MCF 10A (cell line): ENCODE results near the gene LRRC75A. TPM values are rescaled to one million over a fixed set of nuclear protein-coding genes. Genes with fewer than 3 reads are reported as not detected.

Source experiments
- BruUV-seq: library from RNA; stranded (reverse); fragments of 400-500 nt; replicated peaks from 2 replicates; lab custom pipeline; 2021; lab: Mats Ljungman, UMichigan
- CTCF ChIA-PET: fragments of 300-600 bp; sonication (Branson Sonifier 250); formaldehyde crosslinking; extraction: SDS; loops from one replicate; lab custom pipeline; 2021; ENCODE audit warnings: antibody characterized with exemption, inconsistent platforms; lab: Yijun Ruan, JAX
- POLR2A ChIA-PET: fragments of 300-600, 350-650 bp; sonication (Branson Sonifier 250); formaldehyde crosslinking; extraction: SDS; loops from one replicate; lab custom pipeline; 2020; ENCODE audit warnings: antibody characterized with exemption, inconsistent platforms; lab: Yijun Ruan, JAX
- DNase-seq: peaks from one replicate; pipeline ENCODE4 v3.0.0-alpha.2; 2018; ENCODE audit not compliant: unreplicated experiment
- H3K27ac Mint-ChIP-seq: one replicate; pipeline ENCODE4 v1.8.0; 2022; ENCODE audit warnings: mild to moderate bottlenecking, low read depth, mixed read lengths; ENCODE audit not compliant: unreplicated experiment
- H3K27me3 Mint-ChIP-seq: one replicate; pipeline ENCODE4 v1.8.0; 2022; ENCODE audit warnings: mixed read lengths; ENCODE audit not compliant: insufficient read depth, unreplicated experiment
- H3K36me3 Mint-ChIP-seq: one replicate; pipeline ENCODE4 v1.8.0; 2022; ENCODE audit warnings: mild to moderate bottlenecking, moderate library complexity, mixed read lengths; ENCODE audit not compliant: insufficient read depth, unreplicated experiment
- H3K4me1 Mint-ChIP-seq: one replicate; pipeline ENCODE4 v1.8.0; 2022; ENCODE audit warnings: mixed read lengths; ENCODE audit not compliant: insufficient read depth, unreplicated experiment
- H3K4me3 Mint-ChIP-seq: one replicate; pipeline ENCODE4 v1.8.0; 2022; ENCODE audit warnings: mild to moderate bottlenecking, moderate library complexity, mixed read lengths; ENCODE audit not compliant: unreplicated experiment
- H3K9me3 Mint-ChIP-seq: one replicate; pipeline ENCODE4 v1.8.0; 2022; ENCODE audit warnings: mixed read lengths; ENCODE audit not compliant: unreplicated experiment
- intact Hi-C: fragments of 100-400 bp; cut with micrococcal nuclease; formaldehyde crosslinking; loops from 2 replicates; pipeline ENCODE4 v1.14.1; 2022
- total RNA-seq: library from RNA; stranded (reverse); gene quantifications from 2 replicates; pipeline ENCODE4 v1.2.3, GENCODE V29; 2022
- TF ChIP-seq, protein P1 (sequence below): fragments of 200-600 bp; IDR thresholded peaks from one replicate; pipeline ENCODE4 v1.8.0; 2022; ENCODE audit warnings: antibody characterized with exemption, mild to moderate bottlenecking; ENCODE audit not compliant: unreplicated experiment

Gene LRRC75A
- total RNA-seq, 1 experiment from 2014 or later, result 0.30 TPM

GRCh38 chr17:16423226-16423872 lies 68.6 kb downstream of the LRRC75A start:
- TF ChIP-seq, protein P1, sequence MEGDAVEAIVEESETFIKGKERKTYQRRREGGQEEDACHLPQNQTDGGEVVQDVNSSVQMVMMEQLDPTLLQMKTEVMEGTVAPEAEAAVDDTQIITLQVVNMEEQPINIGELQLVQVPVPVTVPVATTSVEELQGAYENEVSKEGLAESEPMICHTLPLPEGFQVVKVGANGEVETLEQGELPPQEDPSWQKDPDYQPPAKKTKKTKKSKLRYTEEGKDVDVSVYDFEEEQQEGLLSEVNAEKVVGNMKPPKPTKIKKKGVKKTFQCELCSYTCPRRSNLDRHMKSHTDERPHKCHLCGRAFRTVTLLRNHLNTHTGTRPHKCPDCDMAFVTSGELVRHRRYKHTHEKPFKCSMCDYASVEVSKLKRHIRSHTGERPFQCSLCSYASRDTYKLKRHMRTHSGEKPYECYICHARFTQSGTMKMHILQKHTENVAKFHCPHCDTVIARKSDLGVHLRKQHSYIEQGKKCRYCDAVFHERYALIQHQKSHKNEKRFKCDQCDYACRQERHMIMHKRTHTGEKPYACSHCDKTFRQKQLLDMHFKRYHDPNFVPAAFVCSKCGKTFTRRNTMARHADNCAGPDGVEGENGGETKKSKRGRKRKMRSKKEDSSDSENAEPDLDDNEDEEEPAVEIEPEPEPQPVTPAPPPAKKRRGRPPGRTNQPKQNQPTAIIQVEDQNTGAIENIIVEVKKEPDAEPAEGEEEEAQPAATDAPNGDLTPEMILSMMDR, result no peak
- Mint-ChIP-seq H3K4me1 (peaks cover 9% of the 10 kb centered on the region), H3K9me3 (no peaks in the 10 kb centered on the region), H3K4me3 (no peak overlapping the region), H3K27ac (no peak overlapping the region), H3K36me3 (no peaks in the 10 kb centered on the region), H3K27me3 (no peaks in the 10 kb centered on the region)
- intact Hi-C loops, result no loop called here
- ChIA-PET POLR2A (interaction anchor here (0.5 to 1.2 kb wide), 3 partner anchors 15 to 451 kb away, joined by 3 to 4 read pairs (median 3); partner anchors contain the start of gene UBB), CTCF (interaction anchor here (0.6 to 1.3 kb wide), 3 partner anchors 14 to 34 kb away, joined by 3 read pairs; no protein-coding TSS in a partner anchor)
- BruUV-seq, result no TSS peak
- no peak for DNase-seq

DNA sequence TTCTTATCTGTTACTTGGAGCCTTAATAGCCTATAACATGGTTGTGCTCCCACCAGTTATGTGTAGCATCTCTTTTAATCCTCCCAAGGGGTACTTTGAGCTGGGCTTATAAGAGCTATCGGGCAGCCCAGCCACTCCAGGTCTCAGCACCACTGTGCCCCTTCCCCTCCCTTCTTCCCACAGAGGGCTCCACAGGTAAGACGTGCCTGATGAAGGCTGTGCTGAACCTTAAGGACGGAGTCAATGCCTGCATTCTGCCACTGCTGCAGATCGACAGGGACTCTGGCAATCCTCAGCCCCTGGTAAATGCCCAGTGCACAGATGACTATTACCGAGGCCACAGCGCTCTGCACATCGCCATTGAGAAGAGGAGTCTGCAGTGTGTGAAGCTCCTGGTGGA lies 69.6 kb downstream of the LRRC75A start:
- Mint-ChIP-seq H3K27me3 (no peaks in the 10 kb centered on the region), H3K36me3 (no peaks in the 10 kb centered on the region), H3K27ac (no peak overlapping the region), H3K4me3 (no peak overlapping the region), H3K9me3 (no peaks in the 10 kb centered on the region), H3K4me1 (peaks cover 9% of the 10 kb centered on the region)
- intact Hi-C loops, result no loop called here
- no peak for DNase-seq
- ChIA-PET POLR2A (interaction anchor here (1.0 kb wide), 1 partner anchor 42 kb away, joined by 3 read pairs; the partner anchor contains the start of gene UBB), CTCF (interaction anchor here (1.3 kb wide), 1 partner anchor 30 kb away, joined by 3 read pairs; no protein-coding TSS in a partner anchor)
- no TSS peak for BruUV-seq
- TF ChIP-seq, protein P1, result no peak

DNA sequence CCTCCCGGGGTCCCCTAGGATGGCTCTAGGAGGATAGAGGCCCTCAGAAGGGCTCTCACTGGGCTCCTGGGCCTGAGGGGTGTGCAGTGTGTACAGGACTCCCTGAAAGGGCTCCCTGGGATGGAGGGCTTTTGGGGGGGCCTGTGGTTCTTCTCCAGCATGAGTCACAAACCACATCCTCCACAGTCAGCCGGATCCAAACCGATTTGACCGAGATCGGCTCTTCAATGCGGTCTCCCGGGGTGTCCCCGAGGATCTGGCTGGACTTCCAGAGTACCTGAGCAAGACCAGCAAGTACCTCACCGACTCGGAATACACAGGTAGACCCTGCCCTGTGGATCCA lies 72.1 kb downstream of the LRRC75A start:
- peaks cover 9% of the 10 kb centered on the region for H3K4me1 Mint-ChIP-seq
- intact Hi-C loops, result no loop called here
- CTCF ChIA-PET, result no interaction called here
- no peak overlapping the region for H3K27ac Mint-ChIP-seq
- TF ChIP-seq, protein P1, result no peak
- POLR2A ChIA-PET, result interaction anchor here (0.6 to 1.3 kb wide), 5 partner anchors 10 to 294 kb away, joined by 3 to 4 read pairs (median 3); no protein-coding TSS in a partner anchor
- H3K27me3 Mint-ChIP-seq, result no peaks in the 10 kb centered on the region
- peak; percentile 65 for DNase-seq
- no peaks in the 10 kb centered on the region for H3K9me3 Mint-ChIP-seq
- no TSS peak for BruUV-seq
- H3K4me3 Mint-ChIP-seq, result no peak overlapping the region
- no peaks in the 10 kb centered on the region for H3K36me3 Mint-ChIP-seq

DNA sequence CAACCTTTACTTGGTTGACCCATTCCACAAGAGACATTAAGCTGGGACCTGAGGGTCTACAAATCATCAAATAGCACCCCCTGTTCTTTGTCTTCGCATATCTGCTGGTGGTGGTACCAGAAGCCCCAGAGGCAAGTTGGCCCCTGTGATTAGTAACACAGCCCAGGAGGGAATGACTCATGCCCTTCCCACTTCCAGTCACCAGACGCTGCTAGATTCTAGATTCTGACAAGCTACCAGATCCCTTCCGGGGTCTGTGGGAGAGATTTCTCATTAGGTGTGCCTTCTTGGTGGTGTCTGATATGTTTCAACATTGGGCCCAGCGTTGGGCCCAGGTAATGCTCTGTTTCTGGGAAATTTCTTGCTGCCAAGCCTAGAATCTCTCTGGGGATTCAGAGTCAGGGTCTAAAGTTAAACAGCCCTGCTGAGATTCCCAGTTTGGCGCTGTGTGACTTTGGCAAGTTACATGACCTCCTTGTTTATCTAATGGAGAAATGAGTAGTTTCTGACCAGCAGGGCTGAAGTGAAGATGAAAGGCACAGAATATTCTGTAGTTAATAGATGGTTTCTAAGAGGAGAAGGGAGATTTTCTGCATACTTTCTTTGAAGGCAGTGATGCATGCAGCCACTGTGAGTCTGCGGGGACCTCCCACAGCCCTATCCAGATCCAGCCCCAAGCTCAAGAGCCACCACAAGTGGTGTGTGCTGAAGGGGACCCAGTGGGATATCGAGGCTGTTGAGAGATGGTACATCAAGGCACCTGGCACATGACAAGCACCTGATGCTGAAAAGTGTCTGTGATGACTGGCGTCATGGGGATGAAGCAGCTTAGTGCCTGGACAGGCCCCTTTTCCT lies 72.7 kb downstream of the LRRC75A start:
- BruUV-seq, result no TSS peak
- Mint-ChIP-seq H3K9me3 (no peaks in the 10 kb centered on the region), H3K4me1 (peaks cover 9% of the 10 kb centered on the region), H3K36me3 (no peaks in the 10 kb centered on the region), H3K4me3 (no peak overlapping the region), H3K27ac (peak overlapping the region; percentile 82), H3K27me3 (no peaks in the 10 kb centered on the region)
- POLR2A ChIA-PET, result interaction anchor here (0.5 to 2.4 kb wide), 7 partner anchors 10 to 311 kb away, joined by 3 to 11 read pairs (median 3); no protein-coding TSS in a partner anchor
- peak; percentile 89 for DNase-seq
- TF ChIP-seq, protein P1, result no peak
- CTCF ChIA-PET, result interaction anchor here (0.5 to 0.8 kb wide), 4 partner anchors 9 to 266 kb away, joined by 3 to 5 read pairs (median 4); no protein-coding TSS in a partner anchor
- intact Hi-C loops, result no loop called here
